Measurements from ENCODE around the gene FLNC. TPM values are rescaled to one million over a fixed set of nuclear protein-coding genes. Genes with fewer than 3 reads are reported as not detected.

The FLNC gene
- total RNA-seq, 3 donors from 2014 or later (not counting 1 experiment from before 2014, with no cell fraction given): 0.05 to 0.25 TPM; not detected in 1

DNA sequence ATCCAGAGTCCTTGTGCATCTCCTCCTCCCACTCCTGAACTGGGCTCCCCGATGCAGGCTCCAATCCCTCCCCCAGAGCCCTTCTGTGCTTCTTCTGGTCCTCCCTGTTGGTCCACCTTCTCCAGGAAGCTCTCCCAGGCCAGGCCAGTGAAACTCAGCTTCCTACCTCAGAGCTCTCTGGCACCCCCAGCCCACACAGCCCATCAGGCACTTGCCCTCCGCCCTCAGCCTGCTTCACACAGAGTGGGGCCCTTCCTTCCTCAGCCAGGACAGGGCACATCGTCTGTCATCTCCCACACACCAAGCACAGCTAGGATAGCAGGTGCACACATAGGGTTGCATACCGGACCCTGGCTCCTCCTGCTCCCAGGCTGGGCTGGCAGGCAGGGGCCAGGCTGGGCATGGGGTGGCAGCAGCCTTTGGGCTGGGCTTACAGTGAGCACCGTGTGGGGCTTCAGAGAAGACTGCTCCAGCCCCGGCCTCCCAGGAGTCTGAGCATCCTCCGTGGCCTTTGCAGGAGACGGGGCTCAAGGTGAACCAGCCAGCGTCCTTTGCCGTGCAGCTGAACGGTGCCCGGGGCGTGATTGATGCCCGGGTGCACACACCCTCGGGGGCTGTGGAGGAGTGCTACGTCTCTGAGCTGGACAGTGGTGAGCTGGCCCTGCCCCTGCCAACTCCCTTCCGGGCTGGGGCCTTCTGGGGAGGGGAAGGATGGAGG, 26.0 kb downstream of the FLNC start:
- H3K4me1 Mint-ChIP-seq: no peaks in the 10 kb centered on the region
- TF ChIP-seq, protein P1, sequence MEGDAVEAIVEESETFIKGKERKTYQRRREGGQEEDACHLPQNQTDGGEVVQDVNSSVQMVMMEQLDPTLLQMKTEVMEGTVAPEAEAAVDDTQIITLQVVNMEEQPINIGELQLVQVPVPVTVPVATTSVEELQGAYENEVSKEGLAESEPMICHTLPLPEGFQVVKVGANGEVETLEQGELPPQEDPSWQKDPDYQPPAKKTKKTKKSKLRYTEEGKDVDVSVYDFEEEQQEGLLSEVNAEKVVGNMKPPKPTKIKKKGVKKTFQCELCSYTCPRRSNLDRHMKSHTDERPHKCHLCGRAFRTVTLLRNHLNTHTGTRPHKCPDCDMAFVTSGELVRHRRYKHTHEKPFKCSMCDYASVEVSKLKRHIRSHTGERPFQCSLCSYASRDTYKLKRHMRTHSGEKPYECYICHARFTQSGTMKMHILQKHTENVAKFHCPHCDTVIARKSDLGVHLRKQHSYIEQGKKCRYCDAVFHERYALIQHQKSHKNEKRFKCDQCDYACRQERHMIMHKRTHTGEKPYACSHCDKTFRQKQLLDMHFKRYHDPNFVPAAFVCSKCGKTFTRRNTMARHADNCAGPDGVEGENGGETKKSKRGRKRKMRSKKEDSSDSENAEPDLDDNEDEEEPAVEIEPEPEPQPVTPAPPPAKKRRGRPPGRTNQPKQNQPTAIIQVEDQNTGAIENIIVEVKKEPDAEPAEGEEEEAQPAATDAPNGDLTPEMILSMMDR (IDR thresholded peaks at IDR 0.05): no peak
- H3K4me3 Mint-ChIP-seq: no peak overlapping the region
- Histone ChIP-seq H3K27me3 (ENCODE audit: control insufficient read depth, insufficient read depth, low read length) (no peaks in the 10 kb centered on the region), H3K4me1 (ENCODE audit: control insufficient read depth, insufficient read depth, low read length) (no peaks in the 10 kb centered on the region), H3K27ac (ENCODE audit: low read length) (no peak overlapping the region), H3K36me3 (ENCODE audit: control insufficient read depth, insufficient read depth, low read length) (no peaks in the 10 kb centered on the region), H3K4me3 (ENCODE audit: low read length) (no peak overlapping the region), H3K9me3 (ENCODE audit: control insufficient read depth, insufficient read depth, low read length) (no peaks in the 10 kb centered on the region)
- no peak for DNase-seq
- intact Hi-C loops (cut with micrococcal nuclease): no loop called here
- H3K9me3 Mint-ChIP-seq: no peaks in the 10 kb centered on the region
- H3K27me3 Mint-ChIP-seq (ENCODE audit: low read depth in 2 of 2): peaks cover 0 to 3% of the 10 kb centered on the region in 2 donors
- WGBS (ENCODE audit: insufficient coverage): 88% methylated on average over 16 of the region's 17 CpGs
- H3K27ac Mint-ChIP-seq: no peak overlapping the region
- no peak for ATAC-seq
- H3K36me3 Mint-ChIP-seq: no peaks in the 10 kb centered on the region

DNA sequence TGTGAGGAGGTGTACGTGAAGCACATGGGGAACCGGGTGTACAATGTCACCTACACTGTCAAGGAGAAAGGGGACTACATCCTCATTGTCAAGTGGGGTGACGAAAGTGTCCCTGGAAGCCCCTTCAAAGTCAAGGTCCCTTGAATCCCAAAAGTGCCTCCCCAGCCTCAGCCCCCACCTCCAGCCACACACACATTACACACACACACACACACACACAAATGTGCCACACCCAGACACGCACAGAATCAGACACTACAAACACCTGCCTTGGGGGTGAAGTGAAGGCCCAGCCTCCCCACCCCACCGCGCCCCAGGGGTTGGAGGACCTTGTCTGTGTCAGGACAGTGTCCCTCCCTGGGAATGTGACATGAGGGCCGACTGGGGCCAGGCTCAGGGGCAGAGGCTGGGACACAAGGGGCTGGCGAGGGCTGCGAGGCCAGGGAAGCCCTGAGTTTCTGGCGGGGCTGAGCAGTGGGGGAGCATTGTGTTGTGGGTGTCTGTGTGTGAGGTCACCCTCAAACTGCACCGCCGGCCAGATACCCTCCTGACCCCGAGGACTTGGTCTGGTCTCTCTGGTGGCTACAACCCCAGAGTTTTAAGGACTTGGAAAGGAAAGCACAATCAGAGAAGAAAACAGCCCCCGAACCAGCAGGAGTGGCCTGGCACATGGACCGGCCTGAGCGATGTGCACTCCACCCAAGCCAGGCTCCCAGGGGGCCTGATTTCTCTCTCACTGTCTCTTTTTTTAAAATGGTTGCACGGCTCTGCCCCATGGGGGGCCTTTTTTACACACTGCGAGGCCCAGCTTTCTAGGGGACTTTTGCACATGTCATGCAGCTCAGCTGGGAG, 28.4 kb downstream of the FLNC start:
- Mint-ChIP-seq H3K9me3 (no peaks in the 10 kb centered on the region), H3K27ac (no peak overlapping the region), H3K4me3 (no peak overlapping the region), H3K27me3 (ENCODE audit: low read depth in 2 of 2) (peaks cover 0 to 3% of the 10 kb centered on the region in 2 donors), H3K36me3 (no peaks in the 10 kb centered on the region), H3K4me1 (peaks cover 11 to 18% of the 10 kb centered on the region in 2 donors)
- Histone ChIP-seq H3K36me3 (ENCODE audit: control insufficient read depth, insufficient read depth, low read length) (no peaks in the 10 kb centered on the region), H3K4me1 (ENCODE audit: control insufficient read depth, insufficient read depth, low read length) (peaks cover 11% of the 10 kb centered on the region), H3K4me3 (ENCODE audit: low read length) (no peak overlapping the region), H3K27me3 (ENCODE audit: control insufficient read depth, insufficient read depth, low read length) (no peaks in the 10 kb centered on the region), H3K27ac (ENCODE audit: low read length) (no peak overlapping the region), H3K9me3 (ENCODE audit: control insufficient read depth, insufficient read depth, low read length) (no peaks in the 10 kb centered on the region)
- ATAC-seq (no peak), DNase-seq (no peak)
- intact Hi-C loops (cut with micrococcal nuclease): no loop called here
- WGBS (ENCODE audit: insufficient coverage): 89% methylated on average over 18 of the region's 18 CpGs
- TF ChIP-seq, protein P1 (IDR thresholded peaks at IDR 0.05): no peak

DNA sequence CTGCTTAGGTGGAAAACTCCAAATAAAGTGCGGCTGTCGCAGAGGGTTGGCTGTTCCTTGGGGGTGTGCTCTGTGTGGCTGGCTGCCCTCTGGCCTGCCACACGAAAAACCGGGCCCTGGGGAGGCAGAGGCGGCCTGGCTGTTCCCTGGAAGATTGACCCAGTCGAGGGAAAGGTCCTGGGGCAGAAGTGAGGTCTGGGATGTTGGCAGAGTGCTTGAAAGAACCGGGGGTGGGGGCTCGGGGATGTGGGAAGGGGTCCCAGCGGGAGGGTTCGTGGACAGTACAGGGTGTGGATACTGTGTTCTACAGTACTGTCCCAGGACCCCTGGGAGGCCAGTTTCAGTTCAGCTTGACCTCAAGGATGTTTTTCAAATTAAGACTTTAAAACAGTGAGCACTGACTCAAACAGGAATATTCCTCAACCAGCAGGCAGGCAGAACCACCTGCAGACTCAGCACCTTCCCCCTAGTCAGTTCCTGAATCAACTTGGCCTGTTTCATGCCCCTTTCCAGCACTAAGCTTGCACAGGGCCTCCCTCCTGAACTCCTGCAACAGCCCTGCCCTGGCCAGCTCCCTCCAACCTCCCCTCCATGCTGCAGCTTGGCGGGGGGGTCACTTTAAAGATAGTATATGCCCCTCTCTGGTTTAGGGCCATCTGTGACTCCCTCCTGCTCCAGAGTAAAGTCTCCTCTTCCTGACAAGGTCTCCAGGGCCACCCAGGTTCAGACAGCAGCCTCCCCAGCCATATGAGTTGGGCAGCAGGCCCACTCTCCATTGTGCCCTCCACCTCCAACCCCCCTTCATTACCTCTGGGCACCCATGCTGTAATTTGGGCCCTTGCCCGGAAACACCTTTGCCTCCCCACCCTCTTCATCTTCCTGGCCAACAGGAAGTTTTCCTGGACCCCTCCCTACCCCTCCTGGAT, 29.3 kb downstream of the FLNC start:
- H3K9me3 ChIP-seq (ENCODE audit: control insufficient read depth, insufficient read depth, low read length): no peaks in the 10 kb centered on the region
- Mint-ChIP-seq H3K9me3 (no peaks in the 10 kb centered on the region), H3K27ac (no peak overlapping the region), H3K4me1 (peaks cover 11 to 22% of the 10 kb centered on the region in 2 donors), H3K4me3 (no peak overlapping the region), H3K27me3 (ENCODE audit: low read depth in 2 of 2) (no peaks in the 10 kb centered on the region), H3K36me3 (no peaks in the 10 kb centered on the region)
- no peaks in the 10 kb centered on the region for H3K36me3 ChIP-seq (ENCODE audit: control insufficient read depth, insufficient read depth, low read length)
- peaks cover 19% of the 10 kb centered on the region for H3K4me1 ChIP-seq (ENCODE audit: control insufficient read depth, insufficient read depth, low read length)
- 88% methylated on average over 12 of the region's 12 CpGs for WGBS (ENCODE audit: insufficient coverage)
- ATAC-seq (no peak), DNase-seq (no peak)
- intact Hi-C loops (cut with micrococcal nuclease): no loop called here
- H3K27me3 ChIP-seq (ENCODE audit: control insufficient read depth, insufficient read depth, low read length): no peaks in the 10 kb centered on the region
- TF ChIP-seq, protein P1 (IDR thresholded peaks at IDR 0.05): no peak
- no peak overlapping the region for H3K4me3 ChIP-seq (ENCODE audit: low read length)
- no peak overlapping the region for H3K27ac ChIP-seq (ENCODE audit: low read length)

Measured in natural killer cell (primary cell).